HG03108 (cell line): Measurements from ENCODE around the gene BUB1.
"Not testable (repeated sequence)": the region's sequence is repeated elsewhere in the genome, so short reads cannot be mapped to it uniquely, and the experiment has no call there.

ENCODE experiments used
- ATAC-seq: cut with Tn5 transposase; IDR thresholded peaks from one replicate; pipeline ENCODE4 v1.9.1; 2021; ENCODE audit warnings: moderate library complexity; ENCODE audit not compliant: unreplicated experiment

BUB1 gene

GRCh38 chr2:110677530-110678456, at the start of gene BUB1:
Gene BUB1 (minus strand): TSS chr2:110678063. CDS start chr2:110677995, 68 bp downstream.
- peak; percentile 66 for ATAC-seq

GRCh38 chr2:110726285-110726684, 48.4 kb upstream of the BUB1 start:
- no peak for ATAC-seq

GRCh38 chr2:110725859-110726258, 48.0 kb upstream of the BUB1 start:
- no peak for ATAC-seq

- no peak for ATAC-seq
Observed at GRCh38 chr2:110725370-110725769, 47.5 kb upstream of the BUB1 start.

DNA sequence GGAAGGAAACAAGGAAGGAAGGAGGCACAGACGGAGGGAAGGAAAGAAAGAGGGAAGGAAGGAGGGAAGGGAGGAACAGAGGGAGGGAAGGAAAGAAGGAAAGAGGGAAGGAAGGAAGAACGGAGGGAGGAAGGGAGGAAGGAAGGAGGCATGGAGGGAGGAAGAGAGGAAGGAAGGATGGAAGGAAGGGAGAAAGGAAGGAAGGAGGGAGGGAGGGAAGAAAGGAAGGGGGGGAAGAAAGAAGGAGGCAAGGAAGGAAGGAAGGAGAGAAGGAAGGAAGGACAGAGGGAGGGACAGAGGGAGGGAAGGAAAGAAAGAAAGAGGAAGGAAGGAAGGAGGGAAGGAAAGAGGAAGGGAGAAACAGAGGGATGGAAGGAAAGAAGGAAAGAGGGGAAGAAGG, 47.0 kb upstream of the BUB1 start:
- ATAC-seq = no peak

DNA sequence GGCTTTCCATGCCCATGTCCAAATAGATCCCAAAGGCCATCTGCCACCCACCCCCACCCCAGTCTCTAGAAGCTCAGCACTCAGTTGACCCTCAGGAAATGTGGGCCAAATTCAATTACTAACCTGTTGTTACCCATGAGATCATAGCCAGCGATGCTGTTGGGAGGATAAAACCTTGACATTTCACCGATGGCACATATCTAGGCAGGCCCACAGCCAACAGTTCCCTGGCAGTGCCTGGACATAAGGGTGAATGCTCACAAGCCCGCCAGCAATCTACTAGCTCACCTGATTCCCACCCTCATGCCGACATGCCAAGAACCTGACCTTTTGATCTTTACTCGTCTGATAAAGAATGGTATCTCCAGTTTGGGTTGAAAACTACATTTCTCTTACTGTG, 42.7 kb upstream of the BUB1 start:
- ATAC-seq = no peak

DNA sequence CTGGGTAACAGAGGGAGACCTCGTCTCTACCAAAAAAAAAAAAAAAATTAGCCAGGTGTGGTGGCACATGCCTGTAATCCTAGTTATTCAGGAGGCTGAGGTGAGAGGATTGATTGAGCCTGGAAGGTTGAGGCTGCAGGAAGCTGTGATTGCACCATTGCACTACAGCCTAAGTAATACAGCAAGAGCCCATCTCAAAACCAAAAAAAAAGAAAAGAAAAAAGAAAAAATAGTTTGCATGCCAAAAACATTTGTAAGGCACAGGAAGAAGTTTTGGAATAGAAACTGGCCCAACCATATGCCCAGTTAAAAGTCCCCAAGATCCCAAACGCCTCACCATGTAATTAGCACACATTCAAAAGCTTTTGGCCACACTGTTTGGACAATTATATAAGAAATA, 41.1 kb upstream of the BUB1 start:
- no peak for ATAC-seq

- no peak for ATAC-seq
Observed at GRCh38 chr2:110718382-110718781, 40.5 kb upstream of the BUB1 start.

- no peak for ATAC-seq
Observed at GRCh38 chr2:110717734-110718133, 39.9 kb upstream of the BUB1 start.

- ATAC-seq = no peak
Observed at GRCh38 chr2:110716959-110717645, 39.2 kb upstream of the BUB1 start.

DNA sequence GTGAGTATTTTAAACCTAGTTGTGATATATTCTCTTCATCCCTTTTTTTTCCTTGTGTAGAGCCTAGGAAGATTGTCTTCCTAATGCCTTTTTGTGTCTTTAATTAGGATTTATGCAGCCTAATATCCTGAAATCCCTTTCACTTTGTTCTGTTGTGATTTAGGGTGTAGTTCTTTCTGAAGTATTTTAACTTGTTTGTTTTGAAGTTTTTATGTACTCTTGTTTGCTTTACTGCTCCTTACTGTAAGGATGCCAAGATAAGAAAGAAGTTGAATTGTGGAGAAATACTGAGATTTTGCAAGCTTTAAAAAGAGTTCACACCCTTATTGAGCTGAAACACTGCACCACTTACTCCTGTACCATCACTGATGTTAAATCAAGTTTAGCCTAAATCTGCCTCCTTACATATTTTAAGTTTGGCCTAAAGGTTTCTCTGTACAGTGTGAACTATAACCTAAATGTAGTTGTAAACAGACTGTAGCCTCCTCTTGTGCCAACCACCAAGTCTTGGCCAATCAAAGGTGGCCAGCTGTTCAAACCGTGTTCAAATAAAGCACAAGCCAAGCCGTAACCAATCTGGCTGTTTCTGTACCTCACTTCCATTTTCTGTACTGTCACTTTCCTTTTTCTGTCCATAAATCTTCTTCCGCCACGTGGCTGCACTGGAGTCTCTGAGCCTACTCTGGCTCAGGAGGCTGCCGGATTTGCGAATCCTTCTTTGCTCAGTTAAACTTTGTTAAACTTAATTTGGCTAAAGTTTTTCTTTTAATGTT, 36.8 kb upstream of the BUB1 start:
- ATAC-seq = no peak

DNA sequence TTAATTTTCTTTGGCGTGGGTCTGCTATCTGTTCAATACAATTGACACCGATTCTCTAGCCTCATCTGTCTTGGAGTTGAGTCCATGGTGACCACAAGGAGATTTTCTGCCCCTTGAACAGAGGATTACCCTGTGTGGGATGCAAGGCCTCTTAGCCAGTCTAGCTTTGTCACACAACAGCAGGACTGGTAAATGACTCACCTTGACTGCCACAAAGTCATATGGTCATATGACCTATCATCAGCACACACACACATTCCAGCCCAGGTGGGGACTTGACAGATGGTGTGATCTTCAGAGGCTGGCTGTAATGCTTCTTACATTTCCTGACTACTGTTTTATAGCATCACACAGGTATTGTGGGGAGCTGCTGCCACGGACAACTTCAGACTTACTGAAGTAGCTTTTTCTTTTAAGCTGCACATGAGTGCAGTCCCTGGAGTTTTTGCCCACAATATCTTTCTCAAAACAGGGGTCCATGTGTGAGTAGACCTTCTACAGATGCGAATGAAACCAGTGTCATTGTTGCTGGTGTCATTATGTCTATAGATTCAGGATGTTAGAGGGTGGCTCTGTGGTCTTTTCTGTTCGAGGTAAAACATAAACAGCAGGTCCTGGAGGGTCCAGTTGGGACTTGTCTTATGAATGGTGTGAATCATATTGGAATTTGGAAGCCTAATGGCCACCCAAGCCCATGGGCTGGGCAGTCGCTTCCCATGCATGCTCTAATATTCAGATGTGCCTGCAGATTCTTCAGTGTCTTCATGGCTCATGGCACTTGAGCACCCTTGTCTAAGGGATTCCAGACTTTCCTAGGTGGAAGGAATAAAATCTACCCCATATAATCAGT, 35.9 kb upstream of the BUB1 start:
- ATAC-seq = no peak

- ATAC-seq = no peak
Observed at GRCh38 chr2:110712737-110713136, 34.9 kb upstream of the BUB1 start.

- no peak for ATAC-seq
Observed at GRCh38 chr2:110708455-110708854, 30.6 kb upstream of the BUB1 start.

- no peak for ATAC-seq
Observed at GRCh38 chr2:110707386-110707965, 29.6 kb upstream of the BUB1 start.

GRCh38 chr2:110702514-110703380, 24.9 kb upstream of the BUB1 start:
- no peak for ATAC-seq

GRCh38 chr2:110698253-110698652, 20.4 kb upstream of the BUB1 start:
- not testable (repeated sequence) for ATAC-seq

- ATAC-seq = not testable (repeated sequence)
Observed at GRCh38 chr2:110695146-110695898, 17.5 kb upstream of the BUB1 start.
